Measurements from ENCODE around the gene DPM3.
"Not testable (repeated sequence)": the region's sequence is repeated elsewhere in the genome, so short reads cannot be mapped to it uniquely, and the experiment has no call there.

DPM3 gene

DNA sequence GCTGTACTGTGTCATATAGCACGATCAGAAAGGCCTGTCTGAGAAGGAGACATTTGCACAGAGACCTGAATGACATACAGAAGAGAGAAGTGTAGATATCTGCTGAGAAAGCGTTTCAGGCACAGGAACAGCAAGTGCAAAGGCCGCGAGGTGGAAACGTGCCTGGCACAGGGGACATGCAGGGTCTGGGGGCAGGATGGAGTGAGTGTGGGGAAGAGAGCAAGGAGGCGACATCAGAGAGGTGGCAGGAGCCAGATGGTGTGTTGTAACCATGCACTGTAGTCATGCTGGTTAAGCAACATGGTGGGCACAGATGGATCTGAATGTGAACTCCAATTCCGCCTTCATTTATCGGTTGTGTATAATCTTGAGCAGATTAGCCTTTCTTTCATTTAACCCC, 19.8 kb upstream of the DPM3 start:
- in situ Hi-C loops (cut with HindIII; ENCODE audit: low pct_unique_long_range_greater_than_20kb, low sequenced_read_pairs): no loop called here
- TF ChIP-seq JUND (IDR thresholded peaks at IDR 0.05; ENCODE audit: low read depth): no peak
- DNase-seq (ENCODE audit: low read depth in 1 of 2, low spot score in 1 of 2): no peak

DNA sequence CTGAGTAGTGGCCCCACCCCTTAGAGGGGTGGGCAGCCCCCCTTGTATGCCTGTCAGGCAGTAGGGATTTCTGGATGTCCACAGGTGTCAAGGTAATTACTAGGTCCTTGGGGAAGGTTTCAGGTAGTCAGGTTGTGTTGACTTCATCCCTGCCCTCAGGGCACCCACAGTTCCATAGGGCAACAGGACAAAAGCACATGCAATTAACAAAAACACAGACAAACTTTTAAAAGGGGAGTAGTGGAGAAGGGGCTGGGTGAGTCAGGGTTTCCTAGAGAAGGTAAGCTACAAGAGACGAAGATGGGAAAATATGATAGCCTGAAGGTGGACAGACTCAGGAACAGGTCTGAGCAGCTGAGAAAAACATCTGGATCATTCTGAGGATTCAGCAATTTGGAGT, 18.7 kb upstream of the DPM3 start:
- TF ChIP-seq JUND (IDR thresholded peaks at IDR 0.05; ENCODE audit: low read depth): no peak
- peak in 1 of 2 experiments; percentile 47 for DNase-seq (ENCODE audit: low read depth in 1 of 2, low spot score in 1 of 2)
- in situ Hi-C loops (cut with HindIII; ENCODE audit: low pct_unique_long_range_greater_than_20kb, low sequenced_read_pairs): no loop called here

DNA sequence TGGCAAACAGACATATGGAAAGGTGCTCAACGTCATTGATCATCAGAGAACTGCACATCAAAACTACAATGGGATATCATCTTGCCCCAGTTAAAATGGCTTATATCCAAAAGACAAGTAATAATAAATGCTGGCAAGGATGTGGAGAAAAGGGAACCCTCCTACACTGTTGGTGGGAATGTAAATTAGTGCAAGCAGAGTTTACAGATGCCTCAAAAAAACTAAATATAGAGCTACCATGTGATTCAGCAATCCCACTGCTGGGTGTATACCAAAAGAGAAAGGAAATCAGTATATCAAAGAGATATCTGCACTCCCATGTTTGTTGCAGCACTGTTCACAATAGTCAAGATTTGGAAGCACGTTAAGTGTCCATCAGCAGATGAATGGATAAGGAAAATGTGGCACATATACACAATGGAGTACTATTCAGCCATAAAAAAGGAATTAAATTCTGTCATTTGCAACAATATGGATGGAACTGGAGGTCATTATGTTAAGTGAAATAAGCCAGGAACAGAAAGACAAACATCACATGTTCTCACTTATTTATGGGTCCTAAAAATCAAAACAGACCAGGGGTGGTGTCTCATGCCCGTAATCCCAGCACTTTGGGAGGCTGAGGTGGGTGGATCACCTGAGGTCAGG, 15.8 kb upstream of the DPM3 start:
- in situ Hi-C loops (cut with HindIII; ENCODE audit: low pct_unique_long_range_greater_than_20kb, low sequenced_read_pairs); DNase-seq (ENCODE audit: low read depth in 1 of 2, low spot score in 1 of 2): not testable (repeated sequence)

DNA sequence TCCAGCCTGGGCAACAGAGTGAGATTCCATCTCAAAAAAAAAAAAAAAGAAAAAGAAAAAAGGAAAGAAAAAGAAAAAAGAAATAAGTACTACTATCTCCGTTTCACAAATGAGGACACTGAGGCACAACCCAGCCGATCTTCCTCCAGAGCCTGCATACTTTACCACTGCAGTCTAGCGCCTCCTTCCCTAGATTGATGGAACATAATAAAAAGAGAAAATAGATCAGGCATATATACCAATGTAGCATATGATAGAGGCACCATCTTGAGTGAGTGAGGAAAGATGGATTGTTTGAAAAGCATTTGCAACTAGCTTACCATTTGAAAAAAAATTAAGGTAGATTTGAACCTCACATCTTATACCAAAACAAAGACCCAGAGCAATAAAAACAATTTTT, 5.2 kb upstream of the DPM3 start:
- in situ Hi-C loops (cut with HindIII; ENCODE audit: low pct_unique_long_range_greater_than_20kb, low sequenced_read_pairs): no loop called here
- TF ChIP-seq JUND (IDR thresholded peaks at IDR 0.05; ENCODE audit: low read depth): no peak
- DNase-seq (ENCODE audit: low read depth in 1 of 2, low spot score in 1 of 2): no peak

DNA sequence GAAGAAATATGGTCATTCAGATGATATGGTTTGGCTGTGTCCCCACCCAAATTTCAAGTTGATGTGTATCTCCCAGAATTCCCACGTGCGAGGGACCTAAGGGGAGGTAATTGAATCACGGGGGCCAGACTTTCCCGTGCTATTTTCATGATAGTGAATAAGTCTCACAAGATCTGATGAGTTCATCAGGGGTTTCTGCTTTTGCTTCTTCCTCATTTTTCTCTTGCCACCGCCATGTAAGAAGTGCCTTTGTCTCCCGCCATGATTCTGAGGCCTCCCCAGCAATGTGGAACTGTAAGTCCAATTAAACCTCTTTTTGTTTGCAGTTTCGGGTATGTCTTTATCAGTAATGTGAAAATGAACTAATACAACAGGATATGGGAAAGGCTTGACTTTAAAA, 1.4 kb upstream of the DPM3 start:
- TF ChIP-seq JUND (IDR thresholded peaks at IDR 0.05; ENCODE audit: low read depth): no peak
- in situ Hi-C loops (cut with HindIII; ENCODE audit: low pct_unique_long_range_greater_than_20kb, low sequenced_read_pairs): no loop called here
- DNase-seq (ENCODE audit: low read depth in 1 of 2, low spot score in 1 of 2): no peak

DNA sequence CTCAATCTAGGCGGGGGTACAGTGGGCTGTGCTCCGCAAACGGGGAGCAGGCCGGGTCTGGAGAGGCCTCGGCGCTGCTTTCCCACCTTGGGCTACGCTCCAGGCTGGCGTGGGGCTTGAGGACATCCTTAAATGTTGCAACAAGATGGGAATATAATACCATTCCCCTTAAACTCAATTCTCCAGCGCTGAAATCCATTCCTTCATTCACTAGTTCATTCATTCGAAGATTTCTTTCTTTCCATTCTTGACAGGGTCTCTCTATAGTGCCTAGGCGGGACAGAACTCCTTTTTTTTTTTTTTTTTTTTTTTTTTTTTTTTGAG, 261 bp upstream of the DPM3 start:
- in situ Hi-C loops (cut with HindIII; ENCODE audit: low pct_unique_long_range_greater_than_20kb, low sequenced_read_pairs): no loop called here

DNA sequence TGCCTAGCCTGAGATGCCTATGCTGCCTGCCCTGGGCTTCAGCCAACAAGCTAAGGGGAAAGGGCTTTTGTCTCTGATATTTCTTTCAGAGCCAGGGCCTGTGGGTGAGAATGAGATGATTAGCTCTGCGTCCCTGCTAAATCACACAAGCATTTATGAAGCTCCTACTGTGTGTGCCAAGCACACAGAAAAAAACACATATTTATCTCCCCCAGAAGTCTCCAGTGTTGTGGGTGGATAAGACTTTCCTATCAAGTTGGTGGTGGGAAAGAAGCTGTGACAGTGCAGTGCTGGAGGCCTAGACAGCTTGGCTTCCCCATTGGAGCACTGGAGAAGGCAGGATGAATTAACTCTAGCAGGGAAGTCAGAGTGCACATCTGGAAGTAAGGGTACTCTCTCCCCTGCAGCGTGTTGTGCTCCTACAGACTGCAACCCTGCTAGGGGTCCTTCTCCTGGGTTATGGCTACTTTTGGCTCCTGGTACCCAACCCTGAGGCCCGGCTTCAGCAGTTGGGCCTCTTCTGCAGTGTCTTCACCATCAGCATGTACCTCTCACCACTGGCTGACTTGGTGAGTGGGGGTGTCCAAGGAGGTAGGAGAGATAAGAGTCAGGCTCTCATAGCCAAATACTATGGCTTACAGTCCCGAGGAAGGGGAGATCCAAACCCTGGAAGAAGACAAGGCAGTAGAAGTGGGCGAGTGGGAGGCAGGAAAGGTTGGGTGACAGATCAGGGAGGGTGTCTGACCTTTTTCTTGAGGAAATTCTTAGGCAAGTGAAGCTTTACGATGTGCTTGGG, 3.0 kb downstream of the DPM3 start:
- DNase-seq (ENCODE audit: low read depth in 1 of 2, low spot score in 1 of 2): no peak
- in situ Hi-C loops (cut with HindIII; ENCODE audit: low pct_unique_long_range_greater_than_20kb, low sequenced_read_pairs): no loop called here
- TF ChIP-seq JUND (IDR thresholded peaks at IDR 0.05; ENCODE audit: low read depth): no peak

More for the DNA sequence above, 261 bp upstream of the DPM3 start:
- TF ChIP-seq JUND (IDR thresholded peaks at IDR 0.05; ENCODE audit: low read depth): no peak
- DNase-seq (ENCODE audit: low read depth in 1 of 2, low spot score in 1 of 2): no peak

DNA sequence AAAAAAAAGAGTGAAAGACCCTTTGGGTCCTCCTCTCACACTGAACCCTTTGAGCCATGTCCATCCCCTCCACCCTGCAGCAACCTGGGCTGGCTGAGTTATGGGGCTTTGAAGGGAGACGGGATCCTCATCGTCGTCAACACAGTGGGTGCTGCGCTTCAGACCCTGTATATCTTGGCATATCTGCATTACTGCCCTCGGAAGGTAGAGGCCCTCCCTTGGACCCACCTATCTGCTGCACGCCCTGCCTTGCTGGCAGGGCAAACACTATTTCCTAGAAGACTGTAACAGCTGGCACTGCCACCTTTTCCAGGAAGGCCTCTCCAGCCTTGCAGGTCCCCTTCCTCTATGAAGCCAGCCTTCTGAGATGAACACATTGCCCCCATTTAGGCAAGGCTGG, 3.6 kb downstream of the DPM3 start:
- DNase-seq (ENCODE audit: low read depth in 1 of 2, low spot score in 1 of 2): no peak
- in situ Hi-C loops (cut with HindIII; ENCODE audit: low pct_unique_long_range_greater_than_20kb, low sequenced_read_pairs): no loop called here
- TF ChIP-seq JUND (IDR thresholded peaks at IDR 0.05; ENCODE audit: low read depth): no peak

DNA sequence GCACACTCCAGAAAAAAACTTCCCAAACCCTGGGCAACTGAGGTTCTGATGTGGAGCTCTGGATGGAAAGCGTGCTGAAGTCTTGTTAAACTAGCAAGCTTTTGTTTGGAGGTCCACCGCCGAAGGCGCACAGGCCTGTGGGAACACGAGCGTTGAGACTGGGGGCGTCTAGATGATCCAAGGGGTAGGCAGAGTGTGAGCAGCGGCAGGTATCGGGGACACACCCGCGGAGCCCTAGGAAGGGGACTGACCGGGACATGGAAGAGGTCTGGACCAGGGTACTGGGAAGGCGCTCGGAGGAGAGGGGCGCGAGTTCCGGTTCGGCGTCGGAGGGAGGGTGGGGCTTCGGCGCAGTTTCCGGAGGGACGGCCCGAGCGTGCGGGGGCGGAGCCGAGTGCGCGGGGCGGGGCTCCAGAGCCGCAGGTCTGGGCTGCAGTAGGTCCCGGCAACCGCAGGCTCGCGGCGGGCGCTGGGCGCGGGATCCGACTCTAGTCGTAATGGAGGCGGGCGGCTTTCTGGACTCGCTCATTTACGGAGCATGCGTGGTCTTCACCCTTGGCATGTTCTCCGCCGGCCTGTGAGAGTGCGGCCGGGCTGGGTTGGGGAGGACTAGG, 4.8 kb downstream of the DPM3 start, which contains the start of gene SLC50A1:
SLC50A1 (plus strand) TSS at position 438 of the 614 bp plus-strand sequence; CDS start at position 498, 60 bp downstream.
- in situ Hi-C loops (cut with HindIII; ENCODE audit: low pct_unique_long_range_greater_than_20kb, low sequenced_read_pairs): no loop called here
- TF ChIP-seq JUND (IDR thresholded peaks at IDR 0.05; ENCODE audit: low read depth): no peak
- peak; percentile 87 to 95 for DNase-seq (ENCODE audit: low read depth in 1 of 2, low spot score in 1 of 2)

DNA sequence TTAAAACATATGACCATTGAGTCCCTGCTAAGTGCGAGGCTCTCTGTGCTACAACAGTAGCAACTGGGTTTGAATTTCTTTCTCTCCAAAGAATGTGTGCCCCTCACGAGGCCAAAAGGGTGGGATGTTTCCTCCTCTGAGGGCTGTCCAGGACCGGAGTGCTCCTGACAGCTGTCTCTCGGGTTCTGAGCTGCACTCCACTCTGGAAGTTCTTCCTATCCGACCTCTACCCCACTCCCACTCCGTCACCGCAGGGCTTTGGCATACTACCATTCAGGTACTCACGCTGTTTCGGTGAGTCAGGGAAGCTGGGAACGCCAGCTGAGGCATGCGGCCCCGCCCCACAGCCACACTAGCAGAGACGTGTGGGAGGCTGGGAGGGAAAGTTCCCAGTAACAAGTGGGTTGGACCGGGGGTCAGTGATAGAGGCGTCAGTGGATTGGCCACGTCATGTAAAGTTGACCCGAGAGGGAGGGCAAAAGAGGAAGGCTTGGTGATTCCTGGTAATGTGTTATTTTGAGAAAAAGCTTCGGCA, 5.4 kb downstream of the DPM3 start:
- no peak for TF ChIP-seq JUND (IDR thresholded peaks at IDR 0.05; ENCODE audit: low read depth)
- in situ Hi-C loops (cut with HindIII; ENCODE audit: low pct_unique_long_range_greater_than_20kb, low sequenced_read_pairs): no loop called here
- DNase-seq (ENCODE audit: low read depth in 1 of 2, low spot score in 1 of 2): peak; percentile 80 to 95

DNA sequence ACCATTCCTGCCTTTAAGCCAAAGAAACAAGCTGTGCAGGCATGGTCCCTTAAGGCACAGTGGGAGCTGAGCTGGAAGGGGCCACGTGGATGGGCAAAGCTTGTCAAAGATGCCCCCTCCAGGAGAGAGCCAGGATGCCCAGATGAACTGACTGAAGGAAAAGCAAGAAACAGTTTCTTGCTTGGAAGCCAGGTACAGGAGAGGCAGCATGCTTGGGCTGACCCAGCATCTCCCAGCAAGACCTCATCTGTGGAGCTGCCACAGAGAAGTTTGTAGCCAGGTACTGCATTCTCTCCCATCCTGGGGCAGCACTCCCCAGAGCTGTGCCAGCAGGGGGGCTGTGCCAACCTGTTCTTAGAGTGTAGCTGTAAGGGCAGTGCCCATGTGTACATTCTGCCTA, 6.0 kb downstream of the DPM3 start:
- TF ChIP-seq JUND (IDR thresholded peaks at IDR 0.05; ENCODE audit: low read depth): no peak
- in situ Hi-C loops (cut with HindIII; ENCODE audit: low pct_unique_long_range_greater_than_20kb, low sequenced_read_pairs): no loop called here
- peak in 1 of 2 experiments; percentile 30 for DNase-seq (ENCODE audit: low read depth in 1 of 2, low spot score in 1 of 2)

DNA sequence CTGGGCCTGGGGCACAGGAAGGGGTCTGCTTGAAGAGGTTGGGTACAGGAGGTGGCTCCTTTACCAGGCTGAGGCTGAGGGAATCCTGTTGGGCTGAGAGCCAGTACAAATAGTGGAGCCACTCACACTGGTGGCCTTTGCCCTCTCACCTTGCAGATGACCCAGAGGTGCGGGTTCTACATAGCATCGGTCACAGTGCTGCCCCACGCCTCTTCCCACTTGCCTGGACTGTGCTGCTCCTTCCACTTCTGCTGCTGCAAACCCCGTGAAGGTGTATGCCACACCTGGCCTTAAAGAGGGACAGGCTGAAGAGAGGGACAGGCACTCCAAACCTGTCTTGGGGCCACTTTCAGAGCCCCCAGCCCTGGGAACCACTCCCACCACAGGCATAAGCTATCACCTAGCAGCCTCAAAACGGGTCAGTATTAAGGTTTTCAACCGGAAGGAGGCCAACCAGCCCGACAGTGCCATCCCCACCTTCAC, 6.5 kb downstream of the DPM3 start:
- peak in 1 of 2 experiments; percentile 26 for DNase-seq (ENCODE audit: low read depth in 1 of 2, low spot score in 1 of 2)
- in situ Hi-C loops (cut with HindIII; ENCODE audit: low pct_unique_long_range_greater_than_20kb, low sequenced_read_pairs): no loop called here
- no peak for TF ChIP-seq JUND (IDR thresholded peaks at IDR 0.05; ENCODE audit: low read depth)

DNA sequence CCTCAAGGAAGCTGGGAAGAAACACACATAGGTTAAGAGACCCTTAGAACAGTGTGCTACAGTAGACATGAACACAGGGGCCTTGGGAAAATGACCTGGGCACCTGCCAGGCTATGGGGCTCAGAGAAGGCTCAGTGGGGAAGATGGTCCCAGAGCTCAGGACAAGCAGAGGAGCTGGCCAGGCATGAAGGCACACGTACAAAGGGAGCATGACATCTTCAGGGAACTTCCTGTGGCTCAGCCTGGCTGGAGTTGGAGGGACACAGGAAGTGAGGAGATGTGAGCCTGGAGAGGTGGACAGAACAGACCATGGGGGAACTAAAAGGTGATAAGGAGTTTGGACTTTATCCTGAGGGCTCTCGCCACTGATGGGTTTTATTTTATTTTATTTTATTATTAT, 8.5 kb downstream of the DPM3 start:
- no peak for DNase-seq (ENCODE audit: low read depth in 1 of 2, low spot score in 1 of 2)
- no peak for TF ChIP-seq JUND (IDR thresholded peaks at IDR 0.05; ENCODE audit: low read depth)
- in situ Hi-C loops (cut with HindIII; ENCODE audit: low pct_unique_long_range_greater_than_20kb, low sequenced_read_pairs): no loop called here
